Measurements from ENCODE around the gene EFCAB10.

- TF ChIP-seq POLR2A (IDR thresholded peaks at IDR 0.05; ENCODE audit: low read depth) (no peak), CTCF (IDR thresholded peaks at IDR 0.05) (no peak), POLR2AphosphoS5 (IDR thresholded peaks at IDR 0.05) (no peak), EP300 (IDR thresholded peaks at IDR 0.05) (no peak)
These were observed 9.5 kb upstream of the EFCAB10 start for GRCh38 chr7:105590793-105591192.
